Right lobe of liver (tissue), 6 donors: Measurements from ENCODE around the gene CENPA. TPM values are rescaled to one million over a fixed set of nuclear protein-coding genes. Genes with fewer than 3 reads are reported as not detected.

Experiments used
- ATAC-seq, 4 donors: fragments of 200-7000 bp; cut with Tn5 transposase; one replicate each; pipeline ENCODE4 v1.9.1; 2020; ENCODE audit warnings: mild to moderate bottlenecking in 4 of 4, moderate library complexity in 4 of 4
- DNase-seq, 3 donors: peaks; one replicate each; pipeline ENCODE4 v3.0.0-alpha.2; 2020
- H3K27ac ChIP-seq, 3 donors: fragments of 200-600 bp; one replicate each; pipeline ENCODE4 v1.8.0; 2022
- H3K27me3 ChIP-seq, 2 donors: fragments of 200-600 bp; one replicate each; pipeline ENCODE4 v1.8.0; 2022
- H3K36me3 ChIP-seq, 4 donors: fragments of 200-600 bp; sonication (generic) in 1 of 4; one replicate each; pipeline versions ENCODE4 v1.5.1 to v1.8.0; 2017 to 2022; ENCODE audit warnings: control low read depth in 1 of 4
- H3K4me1 ChIP-seq, 4 donors: fragments of 200-600 bp; sonication (generic) in 1 of 4; one replicate each; pipeline versions ENCODE4 v1.5.1 to v1.8.0; 2017 to 2022; ENCODE audit warnings: control low read depth in 1 of 4
- H3K4me3 ChIP-seq, 3 donors: fragments of 200-600 bp; one replicate each; pipeline ENCODE4 v1.8.0; 2022
- H3K9me3 ChIP-seq, 4 donors: fragments of 200-600 bp; sonication (generic) in 1 of 4; one replicate each; pipeline versions ENCODE4 v1.5.1 to v1.8.0; 2017 to 2022; ENCODE audit warnings: control low read depth in 1 of 4
- POLR2A ChIP-seq: fragments of 450-650 bp; IDR thresholded peaks from one replicate; pipeline ENCODE4 v1.6.1; 2017; ENCODE audit warnings: antibody characterized with exemption, mild to moderate bottlenecking
- WGBS: methylation state at CpG from one replicate; pipeline ENCODE4 v1.1.6; 2018; ENCODE audit warnings: low coverage, low lambda C conversion rate; ENCODE audit not compliant: insufficient coverage; ENCODE audit errors: missing lambda C conversion rate; 5-methylcytosine and 5-hydroxymethylcytosine counted together
- intact Hi-C, 2 donors: fragments of 100-400 bp; cut with DNase I; formaldehyde crosslinking; loops; one replicate each; pipeline versions ENCODE4 v1.11.2 to v1.14.1; 2022
- total RNA-seq, 6 experiments: library from RNA; depleted of rRNA in 2 of 6; stranded (reverse); fragments of >200 nt in 2 of 6; fragmentation: NEBNext Ultra II Directional in 3 of 6; extraction: Animal tissue kit (Norgen Biotek cat#: 25700) in 3 of 6; gene quantifications; one replicate each; pipeline versions ENCODE4 v1.1.0 to v1.2.4, GENCODE V29; 2016 to 2023
- TF ChIP-seq, protein P1 (sequence below), 4 donors: fragments of 200-600 bp in 3 of 4; fragments of 450-650 bp in 1 of 4; IDR thresholded peaks; one replicate each; pipeline versions ENCODE4 v1.5.1 to v1.8.0; 2016 to 2022; ENCODE audit warnings: antibody characterized with exemption in 4 of 4, mild to moderate bottlenecking in 2 of 4
- donor health status: DM: no; HTN: yes; CAD: no.
- donor health status: DM: no; HTN: no; CAD: no.
- donor health status: DM: no; HTN: no; CAD: no.
- donor health status: DM: no; HTN: yes; CAD: no.
- donor health status: DM: no; HTN: yes; CAD: no.

CENPA gene
- total RNA-seq, 6 experiments from 2014 or later, result 0.18 to 1.3 (median 0.56) TPM; not detected in 1

DNA sequence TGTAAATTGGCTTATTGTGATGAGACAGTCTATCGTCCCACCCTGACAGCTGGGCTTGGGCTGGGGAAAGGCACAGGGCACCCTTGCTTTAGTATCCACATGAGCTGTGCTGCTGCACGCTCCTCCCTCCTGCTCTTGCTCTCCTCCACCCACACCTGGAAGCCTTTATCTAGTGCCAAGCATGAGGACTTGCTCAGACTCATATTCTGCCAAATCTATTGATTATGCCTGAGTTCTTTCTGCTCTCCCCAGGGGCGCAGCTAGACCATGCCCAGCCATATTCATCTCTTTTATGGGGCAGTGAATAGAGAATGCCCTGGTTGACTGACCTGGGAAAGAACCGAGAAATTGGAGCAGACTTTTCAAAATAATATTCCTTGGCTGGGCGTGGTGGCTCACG is 33.1 kb downstream of the CENPA start:
- WGBS, result 47% methylated on average over 5 of the region's 6 CpGs
- H3K9me3 ChIP-seq, result no peaks in the 10 kb centered on the region
- no peaks in the 10 kb centered on the region for H3K36me3 ChIP-seq
- no peak overlapping the region for H3K27ac ChIP-seq
- H3K4me3 ChIP-seq, result no peak overlapping the region
- H3K4me1 ChIP-seq, result no peaks in the 10 kb centered on the region
- DNase-seq (no peak), ATAC-seq (no peak)
- no peaks in the 10 kb centered on the region for H3K27me3 ChIP-seq
- TF ChIP-seq, protein P1, sequence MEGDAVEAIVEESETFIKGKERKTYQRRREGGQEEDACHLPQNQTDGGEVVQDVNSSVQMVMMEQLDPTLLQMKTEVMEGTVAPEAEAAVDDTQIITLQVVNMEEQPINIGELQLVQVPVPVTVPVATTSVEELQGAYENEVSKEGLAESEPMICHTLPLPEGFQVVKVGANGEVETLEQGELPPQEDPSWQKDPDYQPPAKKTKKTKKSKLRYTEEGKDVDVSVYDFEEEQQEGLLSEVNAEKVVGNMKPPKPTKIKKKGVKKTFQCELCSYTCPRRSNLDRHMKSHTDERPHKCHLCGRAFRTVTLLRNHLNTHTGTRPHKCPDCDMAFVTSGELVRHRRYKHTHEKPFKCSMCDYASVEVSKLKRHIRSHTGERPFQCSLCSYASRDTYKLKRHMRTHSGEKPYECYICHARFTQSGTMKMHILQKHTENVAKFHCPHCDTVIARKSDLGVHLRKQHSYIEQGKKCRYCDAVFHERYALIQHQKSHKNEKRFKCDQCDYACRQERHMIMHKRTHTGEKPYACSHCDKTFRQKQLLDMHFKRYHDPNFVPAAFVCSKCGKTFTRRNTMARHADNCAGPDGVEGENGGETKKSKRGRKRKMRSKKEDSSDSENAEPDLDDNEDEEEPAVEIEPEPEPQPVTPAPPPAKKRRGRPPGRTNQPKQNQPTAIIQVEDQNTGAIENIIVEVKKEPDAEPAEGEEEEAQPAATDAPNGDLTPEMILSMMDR (IDR thresholded peaks at IDR 0.05), result no peak
- TF ChIP-seq POLR2A, result no peak
- intact Hi-C loops, result no loop called here

DNA sequence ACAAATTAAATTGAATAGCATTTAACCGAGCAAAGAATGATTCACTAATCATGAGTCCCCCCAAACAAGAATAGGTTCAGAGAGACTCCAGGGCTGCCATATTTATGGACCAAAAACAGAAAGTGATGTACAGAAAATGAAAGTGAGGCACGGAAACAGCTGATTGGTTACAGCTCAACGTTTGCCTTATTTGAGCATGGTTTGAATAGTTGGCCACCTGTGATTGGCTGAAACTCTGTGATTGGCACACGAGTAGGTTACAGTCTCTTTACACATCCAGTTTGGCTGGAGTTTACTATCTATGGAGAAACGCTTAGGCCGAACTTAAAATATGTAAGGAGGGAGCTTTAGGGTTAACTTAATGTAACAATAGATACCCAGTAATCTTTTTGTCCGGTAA is 35.1 kb downstream of the CENPA start:
- Histone ChIP-seq H3K9me3 (no peaks in the 10 kb centered on the region), H3K27me3 (no peaks in the 10 kb centered on the region), H3K4me3 (no peak overlapping the region), H3K4me1 (no peaks in the 10 kb centered on the region), H3K36me3 (no peaks in the 10 kb centered on the region), H3K27ac (no peak overlapping the region)
- ATAC-seq, result no peak
- 60% methylated on average over 7 of the region's 7 CpGs for WGBS
- no peak for DNase-seq
- TF ChIP-seq, protein P1 (IDR thresholded peaks at IDR 0.05), result no peak
- no peak for TF ChIP-seq POLR2A
- intact Hi-C loops, result no loop called here

DNA sequence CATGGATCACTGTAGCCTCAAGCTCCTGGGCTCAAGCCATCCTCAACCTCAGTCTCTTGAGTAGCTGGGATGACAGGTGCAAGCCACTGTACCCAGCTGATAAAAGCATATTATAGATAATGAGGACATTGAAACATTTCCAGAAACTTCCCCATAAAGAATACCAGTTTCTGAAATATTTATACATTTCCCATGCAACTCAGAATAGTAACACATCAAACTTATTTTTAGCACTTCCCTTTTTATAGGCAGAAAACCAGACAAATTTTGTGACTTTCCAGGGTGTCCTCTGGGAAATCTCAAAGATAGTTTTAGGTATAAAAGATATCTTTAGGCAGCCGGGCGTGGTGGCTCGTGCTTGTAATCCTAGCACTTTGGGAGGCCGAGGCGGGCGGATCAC is 37.0 kb downstream of the CENPA start:
- TF ChIP-seq, protein P1 (IDR thresholded peaks at IDR 0.05), result no peak
- TF ChIP-seq POLR2A, result no peak
- Histone ChIP-seq H3K36me3 (no peaks in the 10 kb centered on the region), H3K4me1 (no peaks in the 10 kb centered on the region), H3K27ac (no peak overlapping the region), H3K9me3 (no peaks in the 10 kb centered on the region), H3K4me3 (no peak overlapping the region), H3K27me3 (no peaks in the 10 kb centered on the region)
- DNase-seq (no peak), ATAC-seq (no peak)
- intact Hi-C loops, result no loop called here
- WGBS, result 88% methylated on average over 6 of the region's 6 CpGs

DNA sequence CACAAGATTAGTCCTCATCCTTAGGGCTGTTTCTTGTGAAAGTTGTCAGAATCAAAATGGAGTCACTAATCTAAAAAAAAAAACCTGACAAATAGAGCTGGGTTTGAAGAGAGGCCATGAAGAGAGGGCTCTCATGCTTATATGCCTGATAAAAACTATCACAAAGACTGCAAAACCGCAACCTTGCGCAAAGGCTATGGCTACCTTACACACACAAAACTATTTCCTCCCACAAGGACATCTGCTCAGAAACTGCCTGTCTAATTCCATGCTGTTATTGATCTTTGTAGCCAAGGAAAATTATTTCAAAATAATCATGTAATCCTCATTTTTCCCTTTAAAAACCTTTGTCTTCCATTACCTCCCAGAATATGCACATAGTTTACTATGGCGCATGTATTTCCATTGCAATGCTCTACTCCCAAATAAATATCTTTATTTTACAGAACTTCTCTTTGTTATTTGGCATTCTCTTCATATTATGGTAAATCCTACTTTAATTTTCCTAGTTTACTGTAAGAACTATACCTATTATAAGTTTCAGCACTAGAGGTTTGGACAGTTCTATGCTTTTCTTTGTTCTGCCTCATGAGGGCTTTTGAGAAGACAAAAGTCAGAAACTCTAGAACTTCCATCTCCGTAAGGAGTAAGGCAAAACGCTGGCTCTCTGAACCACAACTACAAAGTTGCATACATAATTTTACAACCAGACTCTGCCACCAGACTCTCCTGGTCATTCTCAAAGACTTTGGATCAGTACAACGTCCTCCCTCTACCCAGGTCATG is 52.5 kb downstream of the CENPA start:
- no peaks in the 10 kb centered on the region for H3K27me3 ChIP-seq
- H3K4me3 ChIP-seq, result no peak overlapping the region
- TF ChIP-seq POLR2A, result no peak
- TF ChIP-seq, protein P1 (IDR thresholded peaks at IDR 0.05), result no peak
- H3K27ac ChIP-seq, result no peak overlapping the region
- no peaks in the 10 kb centered on the region for H3K4me1 ChIP-seq
- 52% methylated on average over 6 of the region's 6 CpGs for WGBS
- no peak for ATAC-seq
- intact Hi-C loops, result no loop called here
- no peaks in the 10 kb centered on the region for H3K36me3 ChIP-seq
- no peaks in the 10 kb centered on the region for H3K9me3 ChIP-seq
- no peak for DNase-seq
